Suprapubic skin (tissue), 4 donors: ENCODE results near the gene PPIP5K1. TPM values are rescaled to one million over a fixed set of nuclear protein-coding genes. Genes with fewer than 3 reads are reported as not detected.
"Not testable (repeated sequence)": the region's sequence is repeated elsewhere in the genome, so short reads cannot be mapped to it uniquely, and the experiment has no call there.

Source experiments
- DNase-seq, 2 donors: peaks; one replicate each; pipeline ENCODE4 v3.0.0-alpha.2; 2019; ENCODE audit warnings: low spot score in 2 of 2
- H3K27ac ChIP-seq: fragments of 200-600 bp; sonication (generic); one replicate; pipeline ENCODE4 v1.5.1; 2019
- H3K27me3 ChIP-seq: fragments of 200-600 bp; sonication (generic); one replicate; pipeline ENCODE4 v1.5.1; 2019
- H3K36me3 ChIP-seq: fragments of 200-600 bp; sonication (generic); one replicate; pipeline ENCODE4 v1.5.1; 2019
- H3K4me1 ChIP-seq: fragments of 200-600 bp; sonication (generic); one replicate; pipeline ENCODE4 v1.5.1; 2019
- H3K4me3 ChIP-seq: fragments of 200-600 bp; sonication (generic); one replicate; pipeline ENCODE4 v1.5.1; 2019; ENCODE audit warnings: mild to moderate bottlenecking
- H3K9me3 ChIP-seq: fragments of 200-600 bp; sonication (generic); one replicate; pipeline ENCODE4 v1.5.1; 2019
- EP300 ChIP-seq: sonication (generic); formaldehyde crosslinking; IDR thresholded peaks from one replicate; pipeline ENCODE4 v1.6.1; 2017; ENCODE audit warnings: antibody characterized with exemption
- POLR2A ChIP-seq, 2 donors: fragments of 450-650 bp; IDR thresholded peaks; one replicate each; pipeline ENCODE4 v1.6.1; 2017; ENCODE audit warnings: antibody characterized with exemption in 2 of 2, mild to moderate bottlenecking in 2 of 2, moderate library complexity in 2 of 2
- POLR2AphosphoS5 ChIP-seq, 3 donors: sonication (generic); formaldehyde crosslinking; IDR thresholded peaks; one replicate each; pipeline ENCODE4 v1.6.1; 2017; ENCODE audit warnings: antibody characterized with exemption in 3 of 3
- WGBS: methylation state at CpG from one replicate; pipeline ENCODE4 v1.1.5; 2018; 5-methylcytosine and 5-hydroxymethylcytosine counted together
- total RNA-seq, 4 donors: library from RNA; depleted of rRNA; stranded (reverse); fragments of >200 nt; gene quantifications; one replicate each; pipeline ENCODE4 v1.1.0, GENCODE V29; 2016
- TF ChIP-seq, protein P1 (sequence below), 2 donors: fragments of 200-600 bp in 1 of 2; fragments of 450-650 bp in 1 of 2; sonication (generic) in 1 of 2; IDR thresholded peaks; one replicate each; pipeline ENCODE4 v1.5.1; 2016 to 2019; ENCODE audit warnings: antibody characterized with exemption in 2 of 2, mild to moderate bottlenecking in 1 of 2, moderate library complexity in 1 of 2

The PPIP5K1 gene
- total RNA-seq, 4 donors from 2014 or later: 23.8 to 63.6 (median 32.6) TPM

DNA sequence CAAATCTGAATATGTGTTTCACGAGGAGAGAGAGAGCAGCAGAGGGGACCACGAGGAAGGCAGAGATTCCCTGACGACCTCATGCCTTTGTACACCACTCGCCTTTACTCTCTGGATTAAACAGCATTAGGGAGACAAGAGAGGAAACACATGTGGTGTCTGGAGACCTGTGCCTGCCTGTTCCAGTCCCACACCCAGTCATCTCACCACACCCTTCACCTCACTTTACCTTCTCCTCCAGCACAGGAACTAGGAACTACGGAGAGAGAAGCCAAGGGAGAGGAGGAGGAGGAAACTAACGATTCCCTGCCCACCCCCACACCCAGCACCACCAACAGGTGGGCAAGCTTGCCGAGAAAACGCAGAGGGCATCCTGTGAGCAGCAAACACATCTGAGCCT lies 2.8 kb upstream of the PPIP5K1 start:
- H3K9me3 ChIP-seq, H3K4me1 ChIP-seq, H3K27me3 ChIP-seq, H3K4me3 ChIP-seq, H3K27ac ChIP-seq, H3K36me3 ChIP-seq, DNase-seq: not testable (repeated sequence)
- WGBS: no CpG with 5 or more reads among the region's 8 CpGs

DNA sequence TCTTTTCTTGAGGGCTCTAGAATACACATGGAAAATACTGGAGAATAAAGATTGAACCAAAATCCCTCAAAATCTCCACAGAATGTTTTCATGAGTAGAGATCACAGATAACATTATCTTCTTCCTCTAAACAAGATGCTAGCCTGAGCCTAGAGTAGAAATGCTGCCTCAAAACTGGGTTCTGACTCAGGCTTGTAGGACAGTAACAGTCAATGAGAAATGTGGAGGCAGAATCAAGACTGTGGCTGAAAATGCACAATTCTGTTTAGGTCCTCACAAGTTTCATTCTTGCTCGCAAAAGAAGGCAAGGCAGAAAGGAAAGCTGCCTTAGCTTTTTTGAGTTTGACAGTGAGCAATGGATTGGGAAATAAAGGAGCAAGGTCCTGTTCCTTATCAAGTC lies 15.4 kb downstream of the PPIP5K1 start:
- H3K27ac ChIP-seq, H3K36me3 ChIP-seq, H3K9me3 ChIP-seq, DNase-seq, H3K4me1 ChIP-seq, H3K27me3 ChIP-seq, H3K4me3 ChIP-seq: not testable (repeated sequence)
- WGBS: no CpG with 5 or more reads among the region's 1 CpG

- H3K9me3 ChIP-seq, H3K36me3 ChIP-seq, H3K27me3 ChIP-seq, H3K4me3 ChIP-seq, H3K27ac ChIP-seq, DNase-seq, H3K4me1 ChIP-seq: not testable (repeated sequence)
- no CpG with 5 or more reads among the region's 2 CpGs for WGBS
These were observed 23.4 kb downstream of the PPIP5K1 start for GRCh38 chr15:43566615-43567014.

DNA sequence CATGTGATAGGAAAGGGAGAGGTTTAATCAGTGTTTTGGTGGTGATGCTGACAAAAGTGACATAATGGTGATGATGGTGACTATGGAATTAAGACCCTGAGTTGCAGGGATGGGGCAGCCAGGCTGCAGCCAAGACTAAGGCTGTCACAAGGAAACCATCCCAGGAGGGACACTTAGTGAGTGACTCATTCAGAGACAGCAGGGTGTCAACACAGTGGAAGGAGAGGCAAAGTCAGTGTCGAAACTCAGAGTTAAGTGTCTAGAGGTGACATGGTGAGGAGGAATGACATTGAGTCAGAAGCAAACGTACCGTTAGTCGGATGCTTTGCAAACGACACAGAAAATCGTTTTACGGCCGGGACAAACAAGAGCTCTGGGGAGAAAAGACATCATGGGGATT lies 26.2 kb downstream of the PPIP5K1 start:
- not testable (repeated sequence) for H3K27ac ChIP-seq, H3K9me3 ChIP-seq, H3K27me3 ChIP-seq, H3K4me1 ChIP-seq, DNase-seq, H3K4me3 ChIP-seq, H3K36me3 ChIP-seq
- WGBS: no CpG with 5 or more reads among the region's 8 CpGs

GRCh38 chr15:43562753-43563152 lies 27.3 kb downstream of the PPIP5K1 start:
- not testable (repeated sequence) for H3K27ac ChIP-seq, H3K4me1 ChIP-seq, H3K4me3 ChIP-seq, H3K9me3 ChIP-seq, H3K27me3 ChIP-seq, DNase-seq
- peaks cover 11% of the 10 kb centered on the region for H3K36me3 ChIP-seq
- no CpG with 5 or more reads among the region's 3 CpGs for WGBS

DNA sequence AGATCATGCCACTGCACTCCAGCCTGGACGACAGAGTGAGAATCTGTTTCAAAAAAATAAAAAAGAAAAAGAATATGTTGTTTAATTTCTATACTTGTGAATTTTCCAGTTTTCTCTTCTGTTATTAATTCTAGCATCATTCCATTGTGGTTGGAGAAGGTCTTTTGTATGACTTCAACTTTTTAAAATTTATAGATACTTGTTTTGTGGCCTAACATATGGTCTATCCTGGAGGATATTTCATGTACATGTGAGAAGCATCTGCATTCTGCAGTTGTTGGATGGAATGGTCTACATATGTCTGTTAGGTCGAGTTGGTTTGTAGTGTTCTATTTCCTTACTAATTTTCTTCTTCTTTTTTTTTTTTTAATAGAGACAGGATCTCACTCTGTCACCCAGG lies 37.0 kb downstream of the PPIP5K1 start:
- Histone ChIP-seq H3K9me3 (no peaks in the 10 kb centered on the region), H3K27ac (no peak overlapping the region), H3K4me3 (no peak overlapping the region), H3K36me3 (peaks cover 42% of the 10 kb centered on the region), H3K27me3 (no peaks in the 10 kb centered on the region), H3K4me1 (peaks cover 4% of the 10 kb centered on the region)
- TF ChIP-seq, protein P1, sequence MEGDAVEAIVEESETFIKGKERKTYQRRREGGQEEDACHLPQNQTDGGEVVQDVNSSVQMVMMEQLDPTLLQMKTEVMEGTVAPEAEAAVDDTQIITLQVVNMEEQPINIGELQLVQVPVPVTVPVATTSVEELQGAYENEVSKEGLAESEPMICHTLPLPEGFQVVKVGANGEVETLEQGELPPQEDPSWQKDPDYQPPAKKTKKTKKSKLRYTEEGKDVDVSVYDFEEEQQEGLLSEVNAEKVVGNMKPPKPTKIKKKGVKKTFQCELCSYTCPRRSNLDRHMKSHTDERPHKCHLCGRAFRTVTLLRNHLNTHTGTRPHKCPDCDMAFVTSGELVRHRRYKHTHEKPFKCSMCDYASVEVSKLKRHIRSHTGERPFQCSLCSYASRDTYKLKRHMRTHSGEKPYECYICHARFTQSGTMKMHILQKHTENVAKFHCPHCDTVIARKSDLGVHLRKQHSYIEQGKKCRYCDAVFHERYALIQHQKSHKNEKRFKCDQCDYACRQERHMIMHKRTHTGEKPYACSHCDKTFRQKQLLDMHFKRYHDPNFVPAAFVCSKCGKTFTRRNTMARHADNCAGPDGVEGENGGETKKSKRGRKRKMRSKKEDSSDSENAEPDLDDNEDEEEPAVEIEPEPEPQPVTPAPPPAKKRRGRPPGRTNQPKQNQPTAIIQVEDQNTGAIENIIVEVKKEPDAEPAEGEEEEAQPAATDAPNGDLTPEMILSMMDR (IDR thresholded peaks at IDR 0.05): no peak
- TF ChIP-seq EP300 (no peak), POLR2AphosphoS5 (IDR thresholded peaks at IDR 0.05) (no peak), POLR2A (IDR thresholded peaks at IDR 0.05) (no peak)
- 63% methylated on average over 2 of the region's 2 CpGs for WGBS
- DNase-seq: no peak

DNA sequence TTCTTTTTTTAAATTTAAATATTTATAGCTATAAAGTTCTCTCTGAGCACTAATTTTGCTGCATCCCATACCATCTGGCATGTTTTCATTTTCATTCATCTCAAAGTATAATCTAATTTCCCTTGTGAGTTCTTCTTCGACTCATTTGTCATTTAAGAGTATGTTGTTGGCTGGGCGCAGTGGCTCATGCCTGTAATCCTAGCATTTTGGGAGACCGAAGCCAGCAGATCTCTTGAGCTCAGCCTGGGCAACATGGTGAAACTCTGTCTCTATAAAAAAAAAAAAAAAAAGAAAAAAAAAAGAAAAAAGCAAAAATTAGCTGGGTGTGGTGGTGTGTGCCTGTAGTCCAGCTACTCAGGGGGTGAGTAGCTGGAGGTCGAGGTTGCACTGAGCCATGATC lies 37.8 kb downstream of the PPIP5K1 start:
- H3K4me3 ChIP-seq: no peak overlapping the region
- peaks cover 37% of the 10 kb centered on the region for H3K36me3 ChIP-seq
- DNase-seq: no peak
- no peaks in the 10 kb centered on the region for H3K9me3 ChIP-seq
- H3K4me1 ChIP-seq: peaks cover 4% of the 10 kb centered on the region
- no peaks in the 10 kb centered on the region for H3K27me3 ChIP-seq
- WGBS: 77% methylated on average over 4 of the region's 4 CpGs
- TF ChIP-seq, protein P1 (IDR thresholded peaks at IDR 0.05): no peak
- TF ChIP-seq POLR2AphosphoS5 (IDR thresholded peaks at IDR 0.05) (no peak), EP300 (no peak), POLR2A (IDR thresholded peaks at IDR 0.05) (no peak)
- H3K27ac ChIP-seq: no peak overlapping the region

DNA sequence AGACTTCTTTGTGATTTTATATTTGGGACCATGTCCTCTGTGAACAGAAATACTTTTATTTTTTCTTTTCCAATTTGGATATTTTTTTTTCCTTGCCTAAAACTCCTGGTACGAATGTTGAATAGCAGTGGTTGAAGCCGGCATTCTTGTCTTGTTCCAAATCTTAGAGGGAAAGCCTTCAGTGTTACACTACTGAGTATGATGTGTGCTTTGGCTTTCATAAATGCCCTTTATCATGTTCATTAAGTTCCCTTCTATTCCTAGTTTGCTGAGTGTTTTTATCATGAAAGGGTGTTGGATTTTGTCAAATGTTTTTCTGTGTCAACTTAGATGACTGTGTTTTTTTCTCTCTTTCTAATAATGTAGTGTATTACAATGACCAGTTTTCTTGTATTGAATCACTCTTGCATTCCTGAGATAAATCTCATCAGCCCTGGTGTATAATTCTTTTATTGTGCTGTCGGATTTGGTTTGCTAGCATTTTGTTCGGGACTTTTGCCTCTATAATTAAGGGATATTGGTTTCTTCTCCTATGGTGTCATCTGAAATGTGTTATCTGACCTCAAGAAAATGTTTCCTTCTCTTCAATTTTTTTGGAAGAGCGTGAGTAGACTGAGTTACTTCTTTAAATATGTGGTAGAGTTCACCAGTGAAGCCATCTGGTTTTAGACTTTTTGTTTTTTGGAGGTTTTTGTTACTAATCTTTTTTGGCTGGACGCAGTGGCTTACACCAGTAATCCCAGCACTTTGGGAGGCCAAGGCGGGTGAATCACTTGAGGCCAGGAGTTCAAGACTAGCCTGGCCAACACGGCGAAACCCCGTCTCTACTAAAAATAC lies 39.3 kb downstream of the PPIP5K1 start:
- no peaks in the 10 kb centered on the region for H3K27me3 ChIP-seq
- no peak for DNase-seq
- WGBS: 60% methylated on average over 10 of the region's 10 CpGs
- H3K9me3 ChIP-seq: no peaks in the 10 kb centered on the region
- H3K36me3 ChIP-seq: peaks cover 25% of the 10 kb centered on the region
- no peak overlapping the region for H3K4me3 ChIP-seq
- H3K27ac ChIP-seq: no peak overlapping the region
- TF ChIP-seq EP300 (no peak), POLR2A (IDR thresholded peaks at IDR 0.05) (no peak), POLR2AphosphoS5 (IDR thresholded peaks at IDR 0.05) (no peak)
- TF ChIP-seq, protein P1 (IDR thresholded peaks at IDR 0.05): no peak
- peaks cover 4% of the 10 kb centered on the region for H3K4me1 ChIP-seq
